Stimulated activated naive CD4-positive, alpha-beta T cell (primary cell): ENCODE data around the gene EWSR1.

Source experiments
- DNase-seq, 6 experiments: peaks; one replicate each; lab custom pipeline; 2025; lab: John Stamatoyannopoulos, UW

Gene EWSR1

GRCh38 chr22:29269230-29269604 is 1.1 kb downstream of the EWSR1 start:
- DNase-seq: no peak

DNA sequence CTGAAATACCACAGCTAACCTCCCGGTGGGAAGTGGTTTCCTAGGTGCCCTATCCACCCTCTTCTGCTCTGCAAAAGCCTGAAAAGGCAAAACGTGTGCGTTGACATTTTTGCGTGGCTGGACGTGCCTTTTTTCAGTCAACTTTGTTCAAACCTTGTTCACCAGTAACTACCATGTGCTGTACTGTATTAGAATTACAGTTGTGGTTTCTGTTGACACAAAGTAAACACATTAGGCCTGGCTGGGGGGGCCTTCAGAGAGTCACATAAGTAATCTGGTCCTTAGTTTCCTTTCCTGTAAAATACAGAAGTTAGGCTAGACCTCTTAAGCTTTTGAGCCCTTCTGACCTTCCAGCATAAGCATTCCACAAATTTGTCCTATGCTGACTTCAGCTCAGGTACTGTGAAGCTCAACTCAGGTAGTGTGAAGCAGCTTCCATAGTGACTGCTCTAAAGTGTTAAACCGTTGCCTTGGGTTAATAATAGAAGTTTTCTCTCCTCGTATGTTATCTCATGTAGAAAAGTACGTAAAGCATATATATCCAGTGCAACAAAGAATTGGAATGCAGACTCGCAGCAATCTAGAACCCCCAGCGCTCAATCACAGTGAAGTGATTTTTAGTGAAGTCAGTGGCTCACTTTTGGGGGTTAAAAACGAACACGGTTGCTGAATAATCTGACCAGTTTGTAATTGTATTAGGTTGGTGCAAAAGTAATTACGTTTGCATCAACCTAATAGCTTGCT is 1.8 kb downstream of the EWSR1 start:
- DNase-seq: peak in 1 of 6 experiments; percentile 28

- no peak for DNase-seq
These were observed 2.6 kb downstream of the EWSR1 start for GRCh38 chr22:29270475-29271271.

- no peak for DNase-seq
These were observed 4.6 kb downstream of the EWSR1 start for GRCh38 chr22:29272624-29273023.

DNA sequence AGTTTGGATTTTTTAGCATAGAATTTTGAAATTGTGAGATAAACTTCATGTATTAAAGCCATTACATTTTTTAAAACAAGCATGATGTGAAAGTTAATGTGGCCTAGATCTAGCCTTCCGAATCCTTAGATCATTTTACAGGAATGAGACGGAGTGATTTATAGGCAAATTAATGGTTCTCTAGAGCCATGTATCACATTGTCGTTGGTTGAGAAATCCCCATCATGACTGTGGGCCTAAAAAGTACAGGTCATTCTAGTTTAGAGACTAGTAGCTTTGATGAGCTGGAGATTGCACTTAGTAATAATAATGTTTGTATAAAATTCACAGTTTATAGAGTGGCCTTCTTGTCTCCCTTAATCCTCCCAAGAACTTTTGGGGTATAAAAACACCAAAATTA is 7.1 kb downstream of the EWSR1 start:
- no peak for DNase-seq

GRCh38 chr22:29275819-29276565 is 7.9 kb downstream of the EWSR1 start:
- DNase-seq: no peak

- DNase-seq: no peak
These were observed 9.9 kb downstream of the EWSR1 start for GRCh38 chr22:29277927-29278326.

DNA sequence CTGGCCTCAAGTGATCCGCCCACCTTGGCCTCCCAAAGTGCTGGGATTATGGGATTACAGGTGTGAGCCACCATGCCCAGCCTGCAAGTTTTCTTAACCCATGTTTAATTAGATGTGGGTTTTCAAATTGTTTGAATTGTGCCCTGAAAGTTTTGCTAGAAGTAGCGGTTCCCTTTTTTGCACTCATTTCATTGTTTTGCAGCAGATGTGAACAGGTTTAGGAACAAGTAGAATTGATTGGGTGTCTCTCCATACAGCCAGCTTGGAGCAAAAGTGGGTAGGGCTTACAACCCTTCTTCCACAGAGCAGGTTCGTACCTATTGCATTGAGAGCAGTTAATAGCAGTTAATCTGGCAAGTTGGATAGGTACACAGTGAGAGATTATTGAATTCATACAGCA is 16.1 kb downstream of the EWSR1 start:
- no peak for DNase-seq

DNA sequence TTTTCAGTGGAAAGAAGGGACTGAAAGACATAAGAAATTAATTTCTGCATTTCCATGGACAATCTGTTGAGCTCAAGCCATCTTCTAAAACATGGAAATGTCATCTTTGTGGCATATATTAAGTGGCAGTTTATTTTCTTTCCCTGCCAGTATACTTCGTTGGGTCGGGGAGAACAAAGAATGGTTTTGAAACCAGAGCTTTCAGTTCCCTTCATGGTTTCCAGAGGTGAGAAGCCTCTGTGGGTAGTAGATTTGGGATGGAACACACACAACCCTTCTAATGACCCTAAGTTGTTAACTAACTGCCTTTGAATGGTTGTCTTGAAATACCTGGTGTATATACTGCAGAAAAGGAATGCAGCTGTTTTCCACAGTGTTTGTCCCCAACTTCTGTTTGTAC is 20.8 kb downstream of the EWSR1 start:
- DNase-seq: no peak

DNA sequence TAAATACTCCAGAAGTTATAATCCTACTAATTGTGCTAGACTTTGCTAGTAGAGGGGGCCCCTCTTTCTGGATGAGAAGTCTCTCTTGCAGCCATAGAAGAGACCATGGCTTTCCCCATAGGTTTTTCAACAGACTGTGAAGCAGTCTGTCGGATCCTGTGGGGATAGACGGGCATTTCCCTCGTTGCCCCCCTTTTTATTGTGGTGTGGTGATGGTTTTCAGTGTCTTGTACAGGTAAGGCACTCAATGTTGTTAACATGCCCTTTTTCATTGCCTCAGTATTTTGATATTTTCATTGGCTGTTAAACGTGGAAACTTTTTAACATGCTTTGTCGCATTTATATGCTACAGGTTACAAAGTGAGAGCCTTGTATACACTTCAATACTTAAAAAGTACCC is 22.0 kb downstream of the EWSR1 start:
- no peak for DNase-seq

DNA sequence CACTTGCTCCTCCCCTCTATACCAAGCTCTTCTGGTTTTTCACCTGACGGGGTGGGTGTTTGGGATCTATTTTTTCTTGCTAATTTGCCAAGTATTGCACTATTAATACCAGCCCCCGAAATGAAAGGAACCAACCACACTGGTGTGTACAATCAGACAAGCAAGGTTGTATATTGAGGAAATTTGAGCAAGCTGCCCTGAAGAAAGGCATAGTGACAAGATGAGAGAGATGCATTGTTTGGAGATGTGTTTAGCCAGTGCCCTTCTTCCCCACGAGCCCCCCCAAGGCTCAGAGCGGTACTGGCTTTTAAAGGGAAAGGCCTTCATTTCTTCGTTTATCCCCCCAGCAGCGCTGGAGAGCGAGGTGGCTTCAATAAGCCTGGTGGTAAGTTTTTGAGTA is 23.1 kb downstream of the EWSR1 start:
- no peak for DNase-seq

- DNase-seq: no peak
These were observed 24.3 kb downstream of the EWSR1 start for GRCh38 chr22:29292379-29292778.

- DNase-seq: no peak
These were observed 30.6 kb downstream of the EWSR1 start for GRCh38 chr22:29298641-29299040.

- DNase-seq: no peak
These were observed 31.2 kb downstream of the EWSR1 start for GRCh38 chr22:29299136-29299900.

GRCh38 chr22:29300467-29300806 is 32.4 kb downstream of the EWSR1 start:
- DNase-seq: no peak

DNA sequence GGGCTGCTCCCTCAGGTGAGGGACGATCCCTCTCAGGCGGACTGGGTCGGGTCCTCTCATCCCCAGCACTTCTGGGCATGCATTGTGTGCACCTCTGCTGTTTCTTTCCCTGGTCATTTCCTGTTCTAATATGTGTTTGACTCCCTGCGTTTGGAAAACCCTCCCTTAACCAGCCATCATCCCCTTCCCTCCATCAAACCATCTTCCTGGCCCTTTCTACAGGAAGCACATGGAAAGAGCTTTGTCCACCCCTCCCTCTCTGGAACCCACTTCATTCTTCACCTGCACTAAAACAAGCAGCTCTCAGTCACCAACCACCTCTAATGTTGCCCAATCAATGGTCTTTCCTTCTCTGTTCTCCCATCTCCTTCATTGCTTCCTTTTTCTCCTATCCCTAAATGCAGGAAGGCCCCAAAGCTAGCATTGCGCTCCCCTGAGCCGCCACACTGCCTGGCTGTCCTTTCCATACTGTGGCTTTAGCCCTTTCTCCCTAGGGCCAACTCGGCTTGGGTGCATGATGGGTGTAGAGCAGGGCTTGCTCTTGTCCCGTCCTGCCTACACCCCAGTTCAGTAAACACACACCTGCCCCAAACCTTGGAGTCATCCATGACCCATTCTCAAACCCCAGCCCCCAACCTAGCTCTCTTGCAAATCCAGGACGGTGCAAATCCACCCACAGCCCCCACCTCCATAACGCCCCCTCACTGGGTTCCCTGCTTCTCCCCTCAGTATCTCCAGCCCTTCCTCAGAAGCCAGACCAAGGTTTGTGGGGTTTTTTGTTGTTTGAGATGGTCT is 32.9 kb downstream of the EWSR1 start:
- no peak for DNase-seq

- no peak for DNase-seq
These were observed 33.8 kb downstream of the EWSR1 start for GRCh38 chr22:29301716-29302401.

DNA sequence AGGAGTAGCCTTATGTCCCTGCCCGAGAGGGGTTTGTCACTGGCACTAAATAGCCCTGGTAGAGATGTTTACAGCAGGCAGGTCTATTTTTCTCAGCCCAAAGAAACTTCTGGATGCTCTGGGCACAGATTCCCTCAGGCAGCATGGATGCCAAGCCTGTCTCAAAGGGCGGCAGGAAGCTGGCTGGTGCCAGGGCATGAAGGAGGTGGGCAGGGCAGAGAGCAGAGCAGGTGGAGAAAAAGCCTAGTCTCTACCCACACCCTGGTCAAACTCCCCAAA is 34.3 kb downstream of the EWSR1 start:
- no peak for DNase-seq

GRCh38 chr22:29302681-29303465 is 34.8 kb downstream of the EWSR1 start:
- no peak for DNase-seq

- DNase-seq: no peak
These were observed 37.7 kb downstream of the EWSR1 start for GRCh38 chr22:29305836-29306174.
